GM20000 (cell line): ENCODE data around the gene ZNF485.

Experiments used
- DNase-seq: peaks from one replicate; pipeline ENCODE4 v3.0.0; 2012; ENCODE audit warnings: low spot score
- TF ChIP-seq, protein P1 (sequence below): IDR thresholded peaks from 2 replicates; pipeline ENCODE4 v1.5.1; 2012; ENCODE audit warnings: mild to moderate bottlenecking, control low read depth; ENCODE audit errors: extremely low read depth, missing control alignments

ZNF485 gene

GRCh38 chr10:43640603-43641002, 34.4 kb downstream of the ZNF485 start:
- no peak for DNase-seq

DNA sequence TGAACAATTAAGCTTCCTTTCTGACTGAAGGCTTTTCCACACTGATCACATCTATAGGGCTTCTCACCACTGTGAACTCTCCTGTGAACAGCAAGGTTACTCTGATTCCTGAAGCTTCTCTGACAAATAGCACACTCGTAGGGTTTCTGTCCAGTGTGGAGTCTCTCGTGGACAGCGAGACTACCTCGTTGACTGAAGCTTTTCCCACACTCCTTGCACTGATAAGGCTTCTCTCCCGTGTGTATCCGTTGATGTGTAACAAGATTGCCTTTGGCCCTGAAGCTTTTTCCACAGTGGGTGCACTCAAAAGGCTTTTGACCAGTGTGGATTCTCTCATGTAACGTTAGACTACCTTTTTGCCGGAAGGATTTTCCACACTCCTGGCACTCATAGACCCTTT, 38.0 kb downstream of the ZNF485 start:
- TF ChIP-seq, protein P1, sequence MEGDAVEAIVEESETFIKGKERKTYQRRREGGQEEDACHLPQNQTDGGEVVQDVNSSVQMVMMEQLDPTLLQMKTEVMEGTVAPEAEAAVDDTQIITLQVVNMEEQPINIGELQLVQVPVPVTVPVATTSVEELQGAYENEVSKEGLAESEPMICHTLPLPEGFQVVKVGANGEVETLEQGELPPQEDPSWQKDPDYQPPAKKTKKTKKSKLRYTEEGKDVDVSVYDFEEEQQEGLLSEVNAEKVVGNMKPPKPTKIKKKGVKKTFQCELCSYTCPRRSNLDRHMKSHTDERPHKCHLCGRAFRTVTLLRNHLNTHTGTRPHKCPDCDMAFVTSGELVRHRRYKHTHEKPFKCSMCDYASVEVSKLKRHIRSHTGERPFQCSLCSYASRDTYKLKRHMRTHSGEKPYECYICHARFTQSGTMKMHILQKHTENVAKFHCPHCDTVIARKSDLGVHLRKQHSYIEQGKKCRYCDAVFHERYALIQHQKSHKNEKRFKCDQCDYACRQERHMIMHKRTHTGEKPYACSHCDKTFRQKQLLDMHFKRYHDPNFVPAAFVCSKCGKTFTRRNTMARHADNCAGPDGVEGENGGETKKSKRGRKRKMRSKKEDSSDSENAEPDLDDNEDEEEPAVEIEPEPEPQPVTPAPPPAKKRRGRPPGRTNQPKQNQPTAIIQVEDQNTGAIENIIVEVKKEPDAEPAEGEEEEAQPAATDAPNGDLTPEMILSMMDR = no peak
- DNase-seq = no peak

More at GRCh38 chr10:43640603-43641002, 34.4 kb downstream of the ZNF485 start:
- TF ChIP-seq, protein P1 = no peak

DNA sequence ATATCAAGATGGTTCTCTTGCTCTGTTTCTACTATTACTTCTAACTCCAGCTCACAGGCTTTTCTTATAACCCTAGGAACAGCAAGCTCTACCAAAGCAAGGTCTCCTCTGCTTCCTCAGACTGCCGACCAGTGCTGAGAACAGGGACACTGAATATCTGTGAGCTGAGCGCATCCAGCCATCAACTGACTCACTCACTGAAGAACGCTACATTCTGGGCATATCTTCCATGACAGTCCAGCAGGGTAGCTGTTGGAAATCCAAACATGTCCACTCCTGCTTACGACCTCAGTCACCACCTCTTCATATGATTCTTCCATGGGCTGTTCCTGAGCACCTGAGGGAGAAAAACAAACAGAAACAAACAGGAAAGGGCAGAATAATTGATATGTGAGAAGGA, 39.6 kb downstream of the ZNF485 start:
- TF ChIP-seq, protein P1 = no peak
- no peak for DNase-seq

GRCh38 chr10:43647576-43647975, 41.3 kb downstream of the ZNF485 start:
- no peak for DNase-seq

GRCh38 chr10:43648095-43648397, 41.8 kb downstream of the ZNF485 start:
- TF ChIP-seq, protein P1 = no peak
- DNase-seq = no peak

More at GRCh38 chr10:43647576-43647975, 41.3 kb downstream of the ZNF485 start:
- TF ChIP-seq, protein P1 = no peak

GRCh38 chr10:43648398-43649184, 42.4 kb downstream of the ZNF485 start, which contains the start of gene ZNF32:
Gene ZNF32, minus strand, starts transcription at chr10:43648881. Its CDS starts 2,748 bp downstream, at chr10:43646133.
- peak; percentile 97 for DNase-seq
- TF ChIP-seq, protein P1 = no peak

DNA sequence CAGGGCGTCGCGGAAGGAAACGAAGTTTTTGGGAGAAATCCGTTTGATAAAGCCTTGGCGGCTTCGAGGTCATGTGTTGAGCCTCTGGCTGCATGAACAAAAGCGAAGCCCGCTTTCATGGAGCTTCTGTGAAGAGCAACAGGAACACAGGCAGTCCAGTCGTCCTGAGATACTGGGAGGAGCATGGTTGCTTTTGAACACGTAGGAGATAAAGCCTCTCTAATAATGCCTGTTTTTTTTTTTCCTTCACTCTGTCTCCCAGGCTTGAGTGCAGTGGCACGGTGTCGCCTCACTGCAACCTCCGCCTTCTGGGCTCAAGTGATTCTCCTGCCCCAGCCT, 42.9 kb downstream of the ZNF485 start:
- TF ChIP-seq, protein P1 = no peak
- DNase-seq = no peak
